ENCODE results near the gene C17orf78. TPM values are rescaled to one million over a fixed set of nuclear protein-coding genes. Genes with fewer than 3 reads are reported as not detected.

The C17orf78 gene
- polyA plus RNA-seq, 1 donor (not counting 4 experiments of a cell fraction or from before 2014, with no cell fraction given): not detected

GRCh38 chr17:37340804-37341203 is 35.0 kb upstream of the C17orf78 start:
- Histone ChIP-seq H3K4me2 (ENCODE audit: control insufficient read depth, extremely low read depth, insufficient read depth, low read depth, low read length) (no peak overlapping the region), H3K36me3 (ENCODE audit: control insufficient read depth in 2 of 2, extremely low read depth in 1 of 2, insufficient read depth in 2 of 2, low read length in 2 of 2) (peaks cover 4 to 12% of the 10 kb centered on the region in 2 experiments), H3K4me3 (ENCODE audit: control insufficient read depth in 2 of 3, extremely low read depth in 1 of 3, insufficient read depth in 2 of 3, low read depth in 1 of 3, low read length in 3 of 3) (no peak overlapping the region), H3K9me3 (ENCODE audit: control insufficient read depth, low read depth, low read length) (no peaks in the 10 kb centered on the region), H4K20me1 (ENCODE audit: control insufficient read depth, extremely low read depth, insufficient read depth, low read length) (no peaks in the 10 kb centered on the region), H3K4me1 (ENCODE audit: control insufficient read depth, extremely low read depth, insufficient read depth, low read length) (no peaks in the 10 kb centered on the region), H2AFZ (ENCODE audit: control insufficient read depth, low read length) (no peak overlapping the region), H3K27ac (ENCODE audit: control insufficient read depth, insufficient read depth, low read length) (no peak overlapping the region), H3K27me3 (ENCODE audit: control insufficient read depth, extremely low read depth, insufficient read depth, low read length) (no peaks in the 10 kb centered on the region), H3K9me1 (ENCODE audit: control insufficient read depth, extremely low read depth, insufficient read depth, low read length) (no peaks in the 10 kb centered on the region), H3K9ac (ENCODE audit: control insufficient read depth, extremely low read depth, insufficient read depth, low read length) (no peak overlapping the region), H3K79me2 (ENCODE audit: control insufficient read depth, insufficient read depth, low read length) (peaks cover 75% of the 10 kb centered on the region)
- FAIRE-seq: no peak
- dilution Hi-C loops (cut with MboI; ENCODE audit: extremely low pct_ligation_motif_present, low sequenced_read_pairs): no loop called here
- TF ChIP-seq EZH2 (IDR thresholded peaks at IDR 0.05; ENCODE audit: low read length): no peak
- TF ChIP-seq, protein P1, sequence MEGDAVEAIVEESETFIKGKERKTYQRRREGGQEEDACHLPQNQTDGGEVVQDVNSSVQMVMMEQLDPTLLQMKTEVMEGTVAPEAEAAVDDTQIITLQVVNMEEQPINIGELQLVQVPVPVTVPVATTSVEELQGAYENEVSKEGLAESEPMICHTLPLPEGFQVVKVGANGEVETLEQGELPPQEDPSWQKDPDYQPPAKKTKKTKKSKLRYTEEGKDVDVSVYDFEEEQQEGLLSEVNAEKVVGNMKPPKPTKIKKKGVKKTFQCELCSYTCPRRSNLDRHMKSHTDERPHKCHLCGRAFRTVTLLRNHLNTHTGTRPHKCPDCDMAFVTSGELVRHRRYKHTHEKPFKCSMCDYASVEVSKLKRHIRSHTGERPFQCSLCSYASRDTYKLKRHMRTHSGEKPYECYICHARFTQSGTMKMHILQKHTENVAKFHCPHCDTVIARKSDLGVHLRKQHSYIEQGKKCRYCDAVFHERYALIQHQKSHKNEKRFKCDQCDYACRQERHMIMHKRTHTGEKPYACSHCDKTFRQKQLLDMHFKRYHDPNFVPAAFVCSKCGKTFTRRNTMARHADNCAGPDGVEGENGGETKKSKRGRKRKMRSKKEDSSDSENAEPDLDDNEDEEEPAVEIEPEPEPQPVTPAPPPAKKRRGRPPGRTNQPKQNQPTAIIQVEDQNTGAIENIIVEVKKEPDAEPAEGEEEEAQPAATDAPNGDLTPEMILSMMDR (optimal IDR thresholded peaks at IDR 0.05 in 1 of 3, IDR thresholded peaks at IDR 0.05 in 1 of 3, conservative IDR thresholded peaks at IDR 0.05 in 1 of 3; ENCODE audit: extremely low read depth in 1 of 3, insufficient read depth in 2 of 3, low read length in 3 of 3): no peak
- no peak for DNase-seq (ENCODE audit: low read depth, low spot score)

- TF ChIP-seq, protein P1 (optimal IDR thresholded peaks at IDR 0.05 in 1 of 3, IDR thresholded peaks at IDR 0.05 in 1 of 3, conservative IDR thresholded peaks at IDR 0.05 in 1 of 3; ENCODE audit: extremely low read depth in 1 of 3, insufficient read depth in 2 of 3, low read length in 3 of 3): no peak
- TF ChIP-seq EZH2 (IDR thresholded peaks at IDR 0.05; ENCODE audit: low read length): no peak
- Histone ChIP-seq H3K79me2 (ENCODE audit: control insufficient read depth, insufficient read depth, low read length) (peaks cover 74% of the 10 kb centered on the region), H3K9me3 (ENCODE audit: control insufficient read depth, low read depth, low read length) (no peaks in the 10 kb centered on the region), H3K4me2 (ENCODE audit: control insufficient read depth, extremely low read depth, insufficient read depth, low read depth, low read length) (no peak overlapping the region), H3K27me3 (ENCODE audit: control insufficient read depth, extremely low read depth, insufficient read depth, low read length) (no peaks in the 10 kb centered on the region), H4K20me1 (ENCODE audit: control insufficient read depth, extremely low read depth, insufficient read depth, low read length) (peaks cover 4% of the 10 kb centered on the region), H2AFZ (ENCODE audit: control insufficient read depth, low read length) (no peak overlapping the region), H3K9me1 (ENCODE audit: control insufficient read depth, extremely low read depth, insufficient read depth, low read length) (no peaks in the 10 kb centered on the region), H3K27ac (ENCODE audit: control insufficient read depth, insufficient read depth, low read length) (no peak overlapping the region), H3K36me3 (ENCODE audit: control insufficient read depth in 2 of 2, extremely low read depth in 1 of 2, insufficient read depth in 2 of 2, low read length in 2 of 2) (peaks cover 10 to 12% of the 10 kb centered on the region in 2 experiments), H3K4me1 (ENCODE audit: control insufficient read depth, extremely low read depth, insufficient read depth, low read length) (no peaks in the 10 kb centered on the region), H3K9ac (ENCODE audit: control insufficient read depth, extremely low read depth, insufficient read depth, low read length) (no peak overlapping the region), H3K4me3 (ENCODE audit: control insufficient read depth in 2 of 3, extremely low read depth in 1 of 3, insufficient read depth in 2 of 3, low read depth in 1 of 3, low read length in 3 of 3) (no peak overlapping the region)
- FAIRE-seq (no peak), DNase-seq (ENCODE audit: low read depth, low spot score) (no peak)
- dilution Hi-C loops (cut with MboI; ENCODE audit: extremely low pct_ligation_motif_present, low sequenced_read_pairs): no loop called here
These were observed 33.2 kb upstream of the C17orf78 start for GRCh38 chr17:37342589-37342988.
